ENCODE results near the gene EML1. TPM values are rescaled to one million over a fixed set of nuclear protein-coding genes. Genes with fewer than 3 reads are reported as not detected.

Gene EML1
- total RNA-seq, 2 experiments from 2014 or later, result 0.59 TPM; not detected in 1

GRCh38 chr14:99874306-99874705 lies 81.1 kb downstream of the EML1 start:
- Histone ChIP-seq H3K9me3 (ENCODE audit: control insufficient read depth in 1 of 2, insufficient read depth in 1 of 2, low read length in 2 of 2) (peaks cover 0 to 3% of the 10 kb centered on the region in 2 experiments), H3K4me3 (ENCODE audit: low read length) (no peak overlapping the region), H3K27me3 (ENCODE audit: control insufficient read depth in 1 of 2, insufficient read depth in 2 of 2, low read length in 2 of 2) (peaks cover 12 to 37% of the 10 kb centered on the region in 2 experiments), H3K36me3 (ENCODE audit: insufficient read depth, low read length) (no peaks in the 10 kb centered on the region), H3K4me1 (ENCODE audit: insufficient read depth, low read length) (no peaks in the 10 kb centered on the region), H3K27ac (ENCODE audit: low read depth in 1 of 2, low read length in 2 of 2) (no peak overlapping the region)
- no peaks in the 10 kb centered on the region for H3K36me3 Mint-ChIP-seq (ENCODE audit: low read depth)
- H3K4me1 Mint-ChIP-seq (ENCODE audit: low read depth), result no peaks in the 10 kb centered on the region
- DNase-seq (no peak), ATAC-seq (ENCODE audit: poor library complexity) (no peak)
- ChIA-PET POLR2A (no interaction called here), CTCF (no interaction called here)
- TF ChIP-seq CTCF (IDR thresholded peaks at IDR 0.05), result no peak
- intact Hi-C loops (cut with DNase I, micrococcal nuclease), result no loop called here
- H3K9me3 Mint-ChIP-seq, result no peaks in the 10 kb centered on the region
- H3K27ac Mint-ChIP-seq, result no peak overlapping the region
- H3K27me3 Mint-ChIP-seq, result peaks cover 71% of the 10 kb centered on the region
- H3K4me3 Mint-ChIP-seq, result no peak overlapping the region

- ChIA-PET CTCF (no interaction called here), POLR2A (no interaction called here)
- no peaks in the 10 kb centered on the region for H3K9me3 Mint-ChIP-seq
- no peaks in the 10 kb centered on the region for H3K36me3 Mint-ChIP-seq (ENCODE audit: low read depth)
- no peak for TF ChIP-seq CTCF (IDR thresholded peaks at IDR 0.05)
- Histone ChIP-seq H3K27ac (ENCODE audit: low read depth in 1 of 2, low read length in 2 of 2) (no peak overlapping the region), H3K9me3 (ENCODE audit: control insufficient read depth in 1 of 2, insufficient read depth in 1 of 2, low read length in 2 of 2) (peaks cover 0 to 3% of the 10 kb centered on the region in 2 experiments), H3K36me3 (ENCODE audit: insufficient read depth, low read length) (no peaks in the 10 kb centered on the region), H3K27me3 (ENCODE audit: control insufficient read depth in 1 of 2, insufficient read depth in 2 of 2, low read length in 2 of 2) (peaks cover 10 to 42% of the 10 kb centered on the region in 2 experiments), H3K4me3 (ENCODE audit: low read length) (no peak overlapping the region), H3K4me1 (ENCODE audit: insufficient read depth, low read length) (no peaks in the 10 kb centered on the region)
- intact Hi-C loops (cut with DNase I, micrococcal nuclease), result no loop called here
- DNase-seq (no peak), ATAC-seq (ENCODE audit: poor library complexity) (no peak)
- peaks cover 68% of the 10 kb centered on the region for H3K27me3 Mint-ChIP-seq
- H3K4me3 Mint-ChIP-seq, result no peak overlapping the region
- no peaks in the 10 kb centered on the region for H3K4me1 Mint-ChIP-seq (ENCODE audit: low read depth)
- H3K27ac Mint-ChIP-seq, result no peak overlapping the region
These were observed 82.2 kb downstream of the EML1 start for GRCh38 chr14:99875421-99875820.

GRCh38 chr14:99875836-99876235 lies 82.6 kb downstream of the EML1 start:
- peaks cover 69% of the 10 kb centered on the region for H3K27me3 Mint-ChIP-seq
- intact Hi-C loops (cut with DNase I, micrococcal nuclease), result no loop called here
- POLR2A ChIA-PET, result no interaction called here
- DNase-seq (no peak), ATAC-seq (ENCODE audit: poor library complexity) (no peak)
- H3K4me3 Mint-ChIP-seq, result no peak overlapping the region
- H3K27me3 ChIP-seq (ENCODE audit: control insufficient read depth in 1 of 2, insufficient read depth in 2 of 2, low read length in 2 of 2), result peaks cover 10 to 46% of the 10 kb centered on the region in 2 experiments
- H3K36me3 Mint-ChIP-seq (ENCODE audit: low read depth), result no peaks in the 10 kb centered on the region
- no peaks in the 10 kb centered on the region for H3K36me3 ChIP-seq (ENCODE audit: insufficient read depth, low read length)
- H3K4me1 Mint-ChIP-seq (ENCODE audit: low read depth), result no peaks in the 10 kb centered on the region
- H3K9me3 ChIP-seq (ENCODE audit: control insufficient read depth in 1 of 2, insufficient read depth in 1 of 2, low read length in 2 of 2), result peaks cover 0 to 3% of the 10 kb centered on the region in 2 experiments
- no peak for TF ChIP-seq CTCF (IDR thresholded peaks at IDR 0.05)
- no peak overlapping the region for H3K27ac ChIP-seq (ENCODE audit: low read depth in 1 of 2, low read length in 2 of 2)
- no peak overlapping the region for H3K4me3 ChIP-seq (ENCODE audit: low read length)
- H3K9me3 Mint-ChIP-seq, result no peaks in the 10 kb centered on the region
- no peak overlapping the region for H3K27ac Mint-ChIP-seq
- no peaks in the 10 kb centered on the region for H3K4me1 ChIP-seq (ENCODE audit: insufficient read depth, low read length)
- CTCF ChIA-PET, result no interaction called here

Data from CD4-positive, alpha-beta T cell (primary cell).